PC-3 (cell line): ENCODE data around the gene MET.

ENCODE experiments used
- CTCF ChIP-seq: fragments of 300-600 bp; sonication (generic); conservative IDR thresholded peaks from 2 replicates; pipeline ENCODE4 v1.5.1; 2017; ENCODE audit warnings: antibody characterized with exemption, low read depth, mild to moderate bottlenecking, low read length
- EZH2 ChIP-seq: fragments of 300-600 bp; sonication (generic); IDR thresholded peaks from one replicate; pipeline ENCODE4 v1.6.1; 2017; ENCODE audit warnings: antibody characterized with exemption, mild to moderate bottlenecking, low read length; ENCODE audit not compliant: unreplicated experiment
- EZH2phosphoT487 ChIP-seq: fragments of 300-600 bp; sonication (generic); IDR thresholded peaks from 2 replicates; pipeline ENCODE4 v1.6.1; 2018; ENCODE audit warnings: mild to moderate bottlenecking, antibody characterized with exemption, low read length, borderline replicate concordance

GRCh38 chr7:116636997-116637396 lies 35.0 kb upstream of the MET start:
- TF ChIP-seq CTCF (no peak), EZH2phosphoT487 (no peak), EZH2 (no peak)
